Osteoblast (primary cell): ENCODE results near the gene CD44. TPM values are rescaled to one million over a fixed set of nuclear protein-coding genes. Genes with fewer than 3 reads are reported as not detected.

Source experiments
- DNase-seq: peaks from one replicate; pipeline ENCODE4 v3.0.0; 2011; ENCODE audit warnings: low spot score, mixed read lengths; ENCODE audit not compliant: insufficient read length; ENCODE audit errors: missing footprints
- H2AFZ ChIP-seq: 2 replicates; pipeline ENCODE4 v1.6.0; 2011; ENCODE audit warnings: mild to moderate bottlenecking, low read length
- H3K27ac ChIP-seq: 2 replicates; pipeline ENCODE4 v1.5.1; 2011; ENCODE audit warnings: mild to moderate bottlenecking, low read depth, low read length, moderate library complexity
- H3K27me3 ChIP-seq: 2 replicates; pipeline ENCODE4 v1.6.0; 2012; ENCODE audit warnings: mild to moderate bottlenecking, control low read depth, inconsistent platforms, low read length, moderate library complexity; ENCODE audit not compliant: insufficient read depth
- H3K36me3 ChIP-seq: 2 replicates; pipeline ENCODE4 v1.5.1; 2011; ENCODE audit warnings: mild to moderate bottlenecking, low read length, control low read depth, moderate library complexity; ENCODE audit not compliant: insufficient read depth
- H3K4me1 ChIP-seq: 2 replicates; pipeline ENCODE4 v1.5.1; 2011; ENCODE audit warnings: mild to moderate bottlenecking, low read length, control low read depth, moderate library complexity; ENCODE audit not compliant: insufficient read depth
- H3K4me2 ChIP-seq: 2 replicates; pipeline ENCODE4 v1.6.0; 2011; ENCODE audit warnings: mild to moderate bottlenecking, low read length; ENCODE audit not compliant: insufficient read depth
- H3K4me3 ChIP-seq: fragments of 200-600 bp; sonication (generic); 3 replicates; pipeline ENCODE4 v1.5.1; 2012; ENCODE audit warnings: mild to moderate bottlenecking, low read length, inconsistent platforms; ENCODE audit not compliant: insufficient read depth
- H3K79me2 ChIP-seq: 2 replicates; pipeline ENCODE4 v1.6.0; 2012; ENCODE audit warnings: mild to moderate bottlenecking, low read length, control low read depth, inconsistent platforms; ENCODE audit not compliant: insufficient read depth
- H3K9me3 ChIP-seq: 2 replicates; pipeline ENCODE4 v1.5.1; 2011; ENCODE audit warnings: low read depth, low read length, control low read depth
- H4K20me1 ChIP-seq: 2 replicates; pipeline ENCODE4 v1.6.0; 2012; ENCODE audit warnings: mild to moderate bottlenecking, low read length, control low read depth; ENCODE audit not compliant: insufficient read depth
- total RNA-seq: library from RNA; depleted of rRNA; stranded (reverse); fragments of >200 nt; gene quantifications from 2 replicates; pipeline ENCODE4 v1.2.3, GENCODE V29; 2012
- TF ChIP-seq, protein P1 (sequence below): IDR thresholded peaks from 2 replicates; pipeline ENCODE4 v1.5.1; 2011; ENCODE audit warnings: mild to moderate bottlenecking, low read depth, low read length, moderate library complexity; ENCODE audit errors: extremely low read depth

Gene CD44
- total RNA-seq, 1 donor = 238 TPM

DNA sequence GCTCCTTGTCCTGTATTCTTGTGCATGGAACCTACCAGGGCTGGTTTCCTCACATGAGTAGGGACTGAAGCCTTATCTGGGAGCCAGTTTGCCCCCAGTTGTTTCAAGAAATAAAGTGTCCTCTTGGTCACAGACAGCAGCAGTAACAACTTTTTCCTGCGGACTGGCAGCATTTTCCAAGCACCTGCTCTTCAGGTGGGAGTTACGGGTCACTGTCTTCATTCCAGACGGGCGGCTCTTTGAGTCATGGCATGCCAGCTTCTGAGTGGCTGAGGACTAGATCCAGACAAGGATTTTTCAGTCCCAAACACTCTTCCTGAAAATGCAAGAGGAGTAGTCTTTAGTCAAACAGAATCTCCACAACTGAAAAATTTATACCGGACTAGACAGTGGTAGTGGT, 2.7 kb upstream of the CD44 start:
- no peaks in the 10 kb centered on the region for H3K27me3 ChIP-seq
- peaks cover 15% of the 10 kb centered on the region for H4K20me1 ChIP-seq
- DNase-seq = no peak
- no peak overlapping the region for H3K27ac ChIP-seq
- H3K9me3 ChIP-seq = no peaks in the 10 kb centered on the region
- TF ChIP-seq, protein P1, sequence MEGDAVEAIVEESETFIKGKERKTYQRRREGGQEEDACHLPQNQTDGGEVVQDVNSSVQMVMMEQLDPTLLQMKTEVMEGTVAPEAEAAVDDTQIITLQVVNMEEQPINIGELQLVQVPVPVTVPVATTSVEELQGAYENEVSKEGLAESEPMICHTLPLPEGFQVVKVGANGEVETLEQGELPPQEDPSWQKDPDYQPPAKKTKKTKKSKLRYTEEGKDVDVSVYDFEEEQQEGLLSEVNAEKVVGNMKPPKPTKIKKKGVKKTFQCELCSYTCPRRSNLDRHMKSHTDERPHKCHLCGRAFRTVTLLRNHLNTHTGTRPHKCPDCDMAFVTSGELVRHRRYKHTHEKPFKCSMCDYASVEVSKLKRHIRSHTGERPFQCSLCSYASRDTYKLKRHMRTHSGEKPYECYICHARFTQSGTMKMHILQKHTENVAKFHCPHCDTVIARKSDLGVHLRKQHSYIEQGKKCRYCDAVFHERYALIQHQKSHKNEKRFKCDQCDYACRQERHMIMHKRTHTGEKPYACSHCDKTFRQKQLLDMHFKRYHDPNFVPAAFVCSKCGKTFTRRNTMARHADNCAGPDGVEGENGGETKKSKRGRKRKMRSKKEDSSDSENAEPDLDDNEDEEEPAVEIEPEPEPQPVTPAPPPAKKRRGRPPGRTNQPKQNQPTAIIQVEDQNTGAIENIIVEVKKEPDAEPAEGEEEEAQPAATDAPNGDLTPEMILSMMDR = no peak
- H3K4me1 ChIP-seq = peaks cover 16% of the 10 kb centered on the region
- H3K4me3 ChIP-seq = no peak overlapping the region
- no peaks in the 10 kb centered on the region for H3K36me3 ChIP-seq
- H3K4me2 ChIP-seq = no peak overlapping the region
- H3K79me2 ChIP-seq = peaks cover 33% of the 10 kb centered on the region
- no peak overlapping the region for H2AFZ ChIP-seq

DNA sequence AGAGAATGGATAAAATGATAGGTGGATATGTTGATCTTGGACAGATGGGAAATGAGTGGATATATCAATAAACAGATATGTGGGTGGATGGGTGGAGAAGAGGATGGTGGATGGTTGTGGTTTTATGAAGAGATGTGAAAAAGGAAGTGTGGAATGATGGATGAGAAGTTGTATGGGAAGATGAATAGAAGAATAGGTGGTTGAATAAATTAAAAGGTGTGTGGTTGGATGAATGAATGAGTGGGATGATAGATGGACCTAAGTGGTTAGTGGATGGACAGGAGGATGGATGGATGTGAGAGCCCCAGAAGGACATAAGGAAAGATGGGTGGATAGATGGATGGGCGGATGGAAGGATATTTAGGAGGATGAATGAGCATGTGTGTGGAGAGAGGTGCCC, 913 bp upstream of the CD44 start:
- Histone ChIP-seq H3K27ac (no peak overlapping the region), H3K4me2 (peak overlapping the region; percentile 89), H3K9me3 (no peaks in the 10 kb centered on the region), H3K36me3 (no peaks in the 10 kb centered on the region), H3K4me1 (peaks cover 33% of the 10 kb centered on the region), H4K20me1 (peaks cover 26% of the 10 kb centered on the region), H3K79me2 (peaks cover 50% of the 10 kb centered on the region), H3K4me3 (peak overlapping the region; percentile 93), H3K27me3 (no peaks in the 10 kb centered on the region), H2AFZ (no peak overlapping the region)
- no peak for DNase-seq
- TF ChIP-seq, protein P1 = no peak

DNA sequence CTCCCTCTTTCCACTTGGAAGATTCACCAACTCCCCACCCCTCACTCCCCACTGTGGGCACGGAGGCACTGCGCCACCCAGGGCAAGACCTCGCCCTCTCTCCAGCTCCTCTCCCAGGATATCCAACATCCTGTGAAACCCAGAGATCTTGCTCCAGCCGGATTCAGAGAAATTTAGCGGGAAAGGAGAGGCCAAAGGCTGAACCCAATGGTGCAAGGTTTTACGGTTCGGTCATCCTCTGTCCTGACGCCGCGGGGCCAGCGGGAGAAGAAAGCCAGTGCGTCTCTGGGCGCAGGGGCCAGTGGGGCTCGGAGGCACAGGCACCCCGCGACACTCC, 397 bp upstream of the CD44 start:
- peak overlapping the region; percentile 53 for H2AFZ ChIP-seq
- no peaks in the 10 kb centered on the region for H3K36me3 ChIP-seq
- H3K79me2 ChIP-seq = peaks cover 55% of the 10 kb centered on the region
- DNase-seq = no peak
- TF ChIP-seq, protein P1 = no peak
- H3K4me2 ChIP-seq = peak overlapping the region; percentile 89
- peak overlapping the region; percentile 84 for H3K27ac ChIP-seq
- peak overlapping the region; percentile 93 for H3K4me3 ChIP-seq
- H3K4me1 ChIP-seq = peaks cover 38% of the 10 kb centered on the region
- H3K9me3 ChIP-seq = no peaks in the 10 kb centered on the region
- H3K27me3 ChIP-seq = no peaks in the 10 kb centered on the region
- peaks cover 32% of the 10 kb centered on the region for H4K20me1 ChIP-seq

DNA sequence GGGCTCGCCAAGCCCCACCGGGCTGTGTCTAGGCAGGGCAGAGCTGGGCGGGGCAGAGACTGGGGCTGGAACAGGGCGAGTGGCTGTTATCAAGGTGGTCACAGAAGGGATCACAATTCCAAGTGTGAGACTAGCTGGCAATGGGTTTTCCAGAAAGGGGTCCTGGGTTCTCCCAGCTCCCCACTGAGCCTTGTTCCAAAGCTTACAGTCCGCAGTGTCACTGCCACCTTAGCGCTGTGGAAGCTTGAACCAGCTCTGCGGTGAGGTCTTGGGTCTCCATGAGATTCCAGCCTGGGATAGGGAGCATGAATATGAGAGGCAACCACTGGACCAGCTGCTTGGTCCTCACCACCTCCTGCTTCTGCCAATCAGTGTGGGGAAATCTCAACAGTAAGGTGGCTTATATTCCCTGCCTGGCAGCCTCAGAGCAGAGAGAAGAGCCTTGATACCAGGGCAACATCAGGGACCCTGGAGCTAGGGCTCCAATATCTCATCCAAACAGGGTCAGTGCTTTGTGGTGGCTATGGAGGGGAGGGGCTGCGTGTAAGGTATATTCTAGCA, 831 bp downstream of the CD44 start:
- peaks cover 51% of the 10 kb centered on the region for H3K4me1 ChIP-seq
- peak overlapping the region; percentile 93 for H3K4me3 ChIP-seq
- peaks cover 1% of the 10 kb centered on the region for H3K36me3 ChIP-seq
- TF ChIP-seq, protein P1 = no peak
- H2AFZ ChIP-seq = no peak overlapping the region
- peak overlapping the region; percentile 84 for H3K27ac ChIP-seq
- no peaks in the 10 kb centered on the region for H3K9me3 ChIP-seq
- H4K20me1 ChIP-seq = peaks cover 38% of the 10 kb centered on the region
- peak overlapping the region; percentile 89 for H3K4me2 ChIP-seq
- peaks cover 66% of the 10 kb centered on the region for H3K79me2 ChIP-seq
- DNase-seq = no peak
- H3K27me3 ChIP-seq = no peaks in the 10 kb centered on the region
